Measurements from ENCODE around the gene SLC2A6. TPM values are rescaled to one million over a fixed set of nuclear protein-coding genes. Genes with fewer than 3 reads are reported as not detected.

Gene SLC2A6
- total and polyA plus RNA-seq, 8 donors, result 1.9 to 22.4 (median 2.9) TPM

DNA sequence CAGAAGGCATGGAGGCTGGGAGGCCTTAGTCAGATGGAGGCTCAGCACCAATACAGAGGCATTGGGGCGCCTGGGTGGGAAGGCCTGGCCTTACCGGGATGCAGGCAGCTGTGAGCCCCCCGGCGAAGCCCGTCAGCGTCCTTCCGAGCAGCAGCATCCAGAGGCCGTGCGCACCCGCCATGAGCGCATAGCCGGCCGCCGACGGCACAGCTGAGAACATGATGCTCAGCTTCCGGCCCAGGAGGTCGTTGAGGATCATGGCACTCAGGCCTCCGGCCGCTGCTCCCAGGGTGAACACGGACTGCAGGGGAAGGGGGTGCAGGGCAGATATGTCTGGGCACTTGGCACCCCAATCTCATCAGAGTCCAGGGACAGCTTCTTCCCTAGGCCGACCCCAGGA lies 2.0 kb downstream of the SLC2A6 start:
- H3K27ac ChIP-seq, result peak overlapping the region in 1 of 2 donors; percentile 30
- H3K9me3 ChIP-seq, result no peaks in the 10 kb centered on the region
- peaks cover 9 to 70% of the 10 kb centered on the region in 2 donors for H3K4me1 ChIP-seq
- intact Hi-C loops (cut with DNase I), result no loop called here
- peaks cover 0 to 22% of the 10 kb centered on the region in 2 donors for H3K27me3 ChIP-seq
- H3K4me3 ChIP-seq, result peak overlapping the region in 1 of 2 donors; percentile 70
- DNase-seq, result peak in 1 of 4 donors; percentile 82
- TF ChIP-seq, protein P1, sequence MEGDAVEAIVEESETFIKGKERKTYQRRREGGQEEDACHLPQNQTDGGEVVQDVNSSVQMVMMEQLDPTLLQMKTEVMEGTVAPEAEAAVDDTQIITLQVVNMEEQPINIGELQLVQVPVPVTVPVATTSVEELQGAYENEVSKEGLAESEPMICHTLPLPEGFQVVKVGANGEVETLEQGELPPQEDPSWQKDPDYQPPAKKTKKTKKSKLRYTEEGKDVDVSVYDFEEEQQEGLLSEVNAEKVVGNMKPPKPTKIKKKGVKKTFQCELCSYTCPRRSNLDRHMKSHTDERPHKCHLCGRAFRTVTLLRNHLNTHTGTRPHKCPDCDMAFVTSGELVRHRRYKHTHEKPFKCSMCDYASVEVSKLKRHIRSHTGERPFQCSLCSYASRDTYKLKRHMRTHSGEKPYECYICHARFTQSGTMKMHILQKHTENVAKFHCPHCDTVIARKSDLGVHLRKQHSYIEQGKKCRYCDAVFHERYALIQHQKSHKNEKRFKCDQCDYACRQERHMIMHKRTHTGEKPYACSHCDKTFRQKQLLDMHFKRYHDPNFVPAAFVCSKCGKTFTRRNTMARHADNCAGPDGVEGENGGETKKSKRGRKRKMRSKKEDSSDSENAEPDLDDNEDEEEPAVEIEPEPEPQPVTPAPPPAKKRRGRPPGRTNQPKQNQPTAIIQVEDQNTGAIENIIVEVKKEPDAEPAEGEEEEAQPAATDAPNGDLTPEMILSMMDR (IDR thresholded peaks at IDR 0.05), result no peak
- peaks cover 0 to 42% of the 10 kb centered on the region in 2 donors for H3K36me3 ChIP-seq
- ATAC-seq, result no peak

DNA sequence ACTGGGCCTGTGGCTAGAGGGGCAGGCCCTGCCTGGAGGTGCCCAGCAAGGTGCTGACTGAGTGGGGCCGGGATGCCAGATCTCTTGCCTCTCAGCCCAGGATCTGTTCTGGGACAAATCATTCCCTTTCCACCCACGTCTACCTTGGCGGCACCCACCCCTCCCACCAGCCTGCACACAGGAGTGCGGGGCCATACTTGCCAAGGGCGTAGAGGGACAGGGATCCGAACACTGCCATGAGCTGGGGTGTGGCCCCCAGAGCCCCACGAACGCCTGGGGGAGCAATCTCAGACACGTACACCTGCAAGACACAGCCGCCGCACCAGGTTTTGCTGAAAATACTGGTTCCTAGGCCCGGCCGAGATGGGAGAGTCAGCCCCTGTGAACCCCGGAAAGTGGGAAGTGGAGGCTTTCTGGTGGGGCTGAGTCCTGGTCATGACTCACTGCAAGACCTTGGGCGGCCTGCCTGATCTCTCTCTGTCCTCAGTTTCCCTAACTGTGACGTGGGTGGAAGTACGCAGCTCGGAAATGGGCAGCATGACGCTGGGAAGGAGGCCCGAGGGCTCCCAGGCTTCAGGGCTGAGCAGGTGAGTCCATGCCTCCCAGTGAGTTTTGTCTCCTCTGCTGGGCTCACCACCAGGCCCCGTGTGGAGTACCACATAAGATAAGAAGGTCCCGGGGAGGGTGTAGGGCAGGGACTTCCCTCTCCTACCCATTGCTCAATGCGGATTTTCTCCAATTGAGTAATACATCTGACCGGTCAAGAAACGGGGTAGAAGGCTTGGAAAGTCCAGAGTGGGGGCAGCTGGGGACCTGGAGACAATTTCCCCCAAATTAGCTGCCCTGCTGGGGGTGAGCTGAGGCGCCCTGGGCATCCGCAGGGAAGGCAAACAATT lies 2.6 kb downstream of the SLC2A6 start:
- Histone ChIP-seq H3K9me3 (no peaks in the 10 kb centered on the region), H3K4me1 (peaks cover 9 to 76% of the 10 kb centered on the region in 2 donors), H3K27ac (peak overlapping the region in 1 of 2 donors; percentile 30), H3K36me3 (peaks cover 0 to 49% of the 10 kb centered on the region in 2 donors), H3K27me3 (peaks cover 0 to 22% of the 10 kb centered on the region in 2 donors), H3K4me3 (peak overlapping the region in 1 of 2 donors; percentile 70)
- TF ChIP-seq, protein P1 (IDR thresholded peaks at IDR 0.05), result no peak
- intact Hi-C loops (cut with DNase I), result no loop called here
- DNase-seq (peak in 1 of 4 donors; percentile 71), ATAC-seq (peak; percentile 3)

DNA sequence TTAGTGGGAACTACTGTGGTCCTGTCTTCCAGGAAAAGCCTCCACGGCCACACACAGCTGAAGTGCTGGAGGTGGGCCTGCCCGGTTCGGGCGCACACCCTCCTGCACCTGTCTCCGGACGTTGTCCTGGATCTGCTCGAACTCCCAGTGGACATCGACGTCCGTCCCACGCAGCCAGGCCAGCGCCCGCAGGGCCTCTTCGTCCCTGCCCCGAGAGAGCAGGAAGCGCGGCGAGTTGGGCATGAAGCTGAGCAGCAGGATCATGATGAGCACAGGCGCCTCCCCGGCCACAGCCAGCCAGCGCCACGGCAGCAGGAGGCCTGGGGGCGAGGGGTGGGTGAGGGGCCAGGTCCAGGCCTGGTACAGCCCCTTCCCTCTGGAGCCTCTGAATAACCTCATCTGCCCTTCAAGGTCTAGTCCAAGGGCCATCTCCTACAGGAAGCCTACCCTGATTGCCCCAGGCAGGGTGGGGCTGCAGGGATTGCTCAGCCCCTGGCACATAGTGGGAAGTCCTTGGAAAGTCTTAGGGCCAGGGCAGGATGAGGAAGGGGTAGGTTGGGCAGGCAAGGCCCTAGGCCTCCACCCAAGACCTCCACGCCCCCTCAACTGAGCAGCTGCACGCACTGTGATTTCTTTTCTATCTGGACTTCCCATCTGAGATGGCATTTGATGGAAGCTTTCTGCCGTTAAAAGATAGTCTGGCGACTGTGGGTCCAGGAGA lies 3.4 kb downstream of the SLC2A6 start:
- TF ChIP-seq, protein P1 (IDR thresholded peaks at IDR 0.05), result no peak
- Histone ChIP-seq H3K4me1 (peaks cover 9 to 80% of the 10 kb centered on the region in 2 donors), H3K9me3 (no peaks in the 10 kb centered on the region), H3K36me3 (peaks cover 0 to 51% of the 10 kb centered on the region in 2 donors), H3K27me3 (peaks cover 0 to 22% of the 10 kb centered on the region in 2 donors), H3K4me3 (peak overlapping the region in 1 of 2 donors; percentile 70), H3K27ac (peak overlapping the region in 1 of 2 donors; percentile 30)
- intact Hi-C loops (cut with DNase I), result no loop called here
- ATAC-seq (no peak), DNase-seq (peak in 1 of 4 donors; percentile 74)

DNA sequence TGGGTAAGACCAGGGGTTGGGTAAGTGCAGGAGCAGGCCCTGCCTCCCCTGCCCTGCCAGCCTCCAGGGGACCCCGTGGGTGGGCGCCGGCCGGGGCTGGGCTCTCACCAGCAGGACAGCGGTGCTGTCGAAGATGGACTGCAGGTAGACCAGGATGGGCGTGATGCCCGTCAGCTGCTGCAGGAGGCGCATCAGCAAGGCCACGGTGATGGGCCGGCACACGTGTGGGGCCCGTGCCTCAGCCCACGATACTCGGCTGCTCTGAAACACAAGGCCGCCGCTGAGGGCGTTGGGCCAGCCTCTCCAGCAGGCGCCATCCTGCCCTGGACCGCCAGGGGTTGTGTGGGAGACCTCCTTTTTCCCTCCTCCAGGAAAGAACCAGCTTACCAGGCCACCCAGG lies 4.0 kb downstream of the SLC2A6 start:
- Histone ChIP-seq H3K27ac (no peak overlapping the region), H3K4me1 (peaks cover 9 to 79% of the 10 kb centered on the region in 2 donors), H3K4me3 (no peak overlapping the region), H3K9me3 (no peaks in the 10 kb centered on the region), H3K27me3 (peaks cover 0 to 16% of the 10 kb centered on the region in 2 donors), H3K36me3 (peaks cover 0 to 51% of the 10 kb centered on the region in 2 donors)
- intact Hi-C loops (cut with DNase I), result no loop called here
- TF ChIP-seq, protein P1 (IDR thresholded peaks at IDR 0.05), result no peak
- ATAC-seq, result no peak
- DNase-seq, result peak in 1 of 4 donors; percentile 79

DNA sequence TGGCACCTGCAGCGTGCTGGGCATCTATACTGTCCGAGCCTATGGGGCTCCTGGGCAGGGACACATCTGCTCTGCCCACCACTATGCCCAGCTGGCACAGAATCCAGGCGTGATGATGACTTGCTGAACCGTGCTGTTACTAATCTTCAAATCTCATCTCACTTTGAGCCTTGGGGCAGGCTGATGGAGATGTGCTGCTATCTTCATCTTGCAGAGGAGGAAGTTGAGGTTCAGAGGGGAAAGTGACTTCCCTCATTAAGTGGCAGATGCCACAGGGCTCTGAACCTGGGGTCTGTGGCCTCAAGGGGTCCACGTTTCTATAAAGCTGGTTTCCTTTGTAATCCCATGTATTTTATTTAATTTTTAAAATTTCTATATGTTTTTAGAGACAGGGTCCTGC lies 4.7 kb downstream of the SLC2A6 start:
- intact Hi-C loops (cut with DNase I), result no loop called here
- DNase-seq, result no peak
- Histone ChIP-seq H3K27ac (no peak overlapping the region), H3K4me1 (peaks cover 9 to 72% of the 10 kb centered on the region in 2 donors), H3K9me3 (no peaks in the 10 kb centered on the region), H3K36me3 (peaks cover 0 to 51% of the 10 kb centered on the region in 2 donors), H3K27me3 (peaks cover 0 to 10% of the 10 kb centered on the region in 2 donors), H3K4me3 (no peak overlapping the region)
- TF ChIP-seq, protein P1 (IDR thresholded peaks at IDR 0.05), result no peak
- ATAC-seq, result no peak
